HEK293 (cell line): ENCODE results near the gene HEATR5B.

Experiments
- CTCF ChIP-seq: fragments of 450-650 bp; formaldehyde crosslinking; IDR thresholded peaks from 2 replicates; pipeline ENCODE4 v1.5.1; 2016; ENCODE audit warnings: missing biosample characterization, missing genetic modification characterization
- GLI4 ChIP-seq: fragments of 450-650 bp; formaldehyde crosslinking; IDR thresholded peaks from 2 replicates; pipeline ENCODE4 v1.5.1; 2016; ENCODE audit warnings: missing biosample characterization, missing genetic modification characterization
- ZNF146 ChIP-seq: fragments of 450-650 bp; formaldehyde crosslinking; IDR thresholded peaks from 2 replicates; pipeline ENCODE4 v1.5.1; 2016; ENCODE audit warnings: missing biosample characterization, missing genetic modification characterization
- ZNF274 ChIP-seq, 2 experiments: fragments of 200-500 bp in 1 of 2; fragments of 450-650 bp in 1 of 2; sonication (Bioruptor generic) in 1 of 2; formaldehyde crosslinking in 1 of 2; IDR thresholded peaks; 2 replicates each; pipeline versions ENCODE4 v1.5.1 to v1.6.1; 2014 to 2016; ENCODE audit warnings: borderline replicate concordance in 1 of 2, inconsistent platforms in 1 of 2, low read length in 1 of 2, missing biosample characterization in 1 of 2, missing genetic modification characterization in 1 of 2
- ZNF629 ChIP-seq: fragments of 450-650 bp; formaldehyde crosslinking; IDR thresholded peaks from 2 replicates; pipeline ENCODE4 v1.5.1; 2017; ENCODE audit warnings: missing biosample characterization, missing genetic modification characterization
- TF ChIP-seq, protein P1 (sequence below): fragments of 450-650 bp; formaldehyde crosslinking; IDR thresholded peaks from 2 replicates; pipeline ENCODE4 v1.5.1; 2016; ENCODE audit warnings: missing biosample characterization, missing genetic modification characterization, low read depth
- TF ChIP-seq, protein P2 (sequence below): fragments of 450-650 bp; IDR thresholded peaks from 2 replicates; pipeline ENCODE4 v1.5.1; 2018; ENCODE audit warnings: missing biosample characterization, mild to moderate bottlenecking, missing genetic modification characterization
- TF ChIP-seq, protein P3 (sequence below): fragments of 450-650 bp; formaldehyde crosslinking; IDR thresholded peaks from 2 replicates; pipeline ENCODE4 v1.5.1; 2016; ENCODE audit warnings: missing biosample characterization, missing genetic modification characterization
- TF ChIP-seq, protein P4 (sequence below): fragments of 450-650 bp; formaldehyde crosslinking; IDR thresholded peaks from 2 replicates; pipeline ENCODE4 v1.5.1; 2016; ENCODE audit warnings: missing biosample characterization, missing genetic modification characterization

GRCh38 chr2:37102588-37102987, 18.4 kb upstream of the HEATR5B start:
- TF ChIP-seq GLI4 (tag by site-specific recombination) (no peak), CTCF (tag by site-specific recombination) (no peak), ZNF629 (tag by site-specific recombination) (no peak), ZNF146 (tag by site-specific recombination) (no peak), ZNF274 (IDR thresholded peaks at IDR 0.05; ENCODE audit: low read length) (no peak), ZNF274 (tag by site-specific recombination; IDR thresholded peaks at IDR 0.05; ENCODE audit: borderline replicate concordance) (no peak)
- TF ChIP-seq, protein P1, sequence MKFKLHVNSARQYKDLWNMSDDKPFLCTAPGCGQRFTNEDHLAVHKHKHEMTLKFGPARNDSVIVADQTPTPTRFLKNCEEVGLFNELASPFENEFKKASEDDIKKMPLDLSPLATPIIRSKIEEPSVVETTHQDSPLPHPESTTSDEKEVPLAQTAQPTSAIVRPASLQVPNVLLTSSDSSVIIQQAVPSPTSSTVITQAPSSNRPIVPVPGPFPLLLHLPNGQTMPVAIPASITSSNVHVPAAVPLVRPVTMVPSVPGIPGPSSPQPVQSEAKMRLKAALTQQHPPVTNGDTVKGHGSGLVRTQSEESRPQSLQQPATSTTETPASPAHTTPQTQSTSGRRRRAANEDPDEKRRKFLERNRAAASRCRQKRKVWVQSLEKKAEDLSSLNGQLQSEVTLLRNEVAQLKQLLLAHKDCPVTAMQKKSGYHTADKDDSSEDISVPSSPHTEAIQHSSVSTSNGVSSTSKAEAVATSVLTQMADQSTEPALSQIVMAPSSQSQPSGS (tag by site-specific recombination), result no peak
- TF ChIP-seq, protein P2, sequence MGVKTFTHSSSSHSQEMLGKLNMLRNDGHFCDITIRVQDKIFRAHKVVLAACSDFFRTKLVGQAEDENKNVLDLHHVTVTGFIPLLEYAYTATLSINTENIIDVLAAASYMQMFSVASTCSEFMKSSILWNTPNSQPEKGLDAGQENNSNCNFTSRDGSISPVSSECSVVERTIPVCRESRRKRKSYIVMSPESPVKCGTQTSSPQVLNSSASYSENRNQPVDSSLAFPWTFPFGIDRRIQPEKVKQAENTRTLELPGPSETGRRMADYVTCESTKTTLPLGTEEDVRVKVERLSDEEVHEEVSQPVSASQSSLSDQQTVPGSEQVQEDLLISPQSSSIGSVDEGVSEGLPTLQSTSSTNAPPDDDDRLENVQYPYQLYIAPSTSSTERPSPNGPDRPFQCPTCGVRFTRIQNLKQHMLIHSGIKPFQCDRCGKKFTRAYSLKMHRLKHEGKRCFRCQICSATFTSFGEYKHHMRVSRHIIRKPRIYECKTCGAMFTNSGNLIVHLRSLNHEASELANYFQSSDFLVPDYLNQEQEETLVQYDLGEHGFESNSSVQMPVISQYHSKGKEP (tag by site-specific recombination), result no peak
- TF ChIP-seq, protein P3, sequence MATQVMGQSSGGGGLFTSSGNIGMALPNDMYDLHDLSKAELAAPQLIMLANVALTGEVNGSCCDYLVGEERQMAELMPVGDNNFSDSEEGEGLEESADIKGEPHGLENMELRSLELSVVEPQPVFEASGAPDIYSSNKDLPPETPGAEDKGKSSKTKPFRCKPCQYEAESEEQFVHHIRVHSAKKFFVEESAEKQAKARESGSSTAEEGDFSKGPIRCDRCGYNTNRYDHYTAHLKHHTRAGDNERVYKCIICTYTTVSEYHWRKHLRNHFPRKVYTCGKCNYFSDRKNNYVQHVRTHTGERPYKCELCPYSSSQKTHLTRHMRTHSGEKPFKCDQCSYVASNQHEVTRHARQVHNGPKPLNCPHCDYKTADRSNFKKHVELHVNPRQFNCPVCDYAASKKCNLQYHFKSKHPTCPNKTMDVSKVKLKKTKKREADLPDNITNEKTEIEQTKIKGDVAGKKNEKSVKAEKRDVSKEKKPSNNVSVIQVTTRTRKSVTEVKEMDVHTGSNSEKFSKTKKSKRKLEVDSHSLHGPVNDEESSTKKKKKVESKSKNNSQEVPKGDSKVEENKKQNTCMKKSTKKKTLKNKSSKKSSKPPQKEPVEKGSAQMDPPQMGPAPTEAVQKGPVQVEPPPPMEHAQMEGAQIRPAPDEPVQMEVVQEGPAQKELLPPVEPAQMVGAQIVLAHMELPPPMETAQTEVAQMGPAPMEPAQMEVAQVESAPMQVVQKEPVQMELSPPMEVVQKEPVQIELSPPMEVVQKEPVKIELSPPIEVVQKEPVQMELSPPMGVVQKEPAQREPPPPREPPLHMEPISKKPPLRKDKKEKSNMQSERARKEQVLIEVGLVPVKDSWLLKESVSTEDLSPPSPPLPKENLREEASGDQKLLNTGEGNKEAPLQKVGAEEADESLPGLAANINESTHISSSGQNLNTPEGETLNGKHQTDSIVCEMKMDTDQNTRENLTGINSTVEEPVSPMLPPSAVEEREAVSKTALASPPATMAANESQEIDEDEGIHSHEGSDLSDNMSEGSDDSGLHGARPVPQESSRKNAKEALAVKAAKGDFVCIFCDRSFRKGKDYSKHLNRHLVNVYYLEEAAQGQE (tag by site-specific recombination), result no peak
- TF ChIP-seq, protein P4, sequence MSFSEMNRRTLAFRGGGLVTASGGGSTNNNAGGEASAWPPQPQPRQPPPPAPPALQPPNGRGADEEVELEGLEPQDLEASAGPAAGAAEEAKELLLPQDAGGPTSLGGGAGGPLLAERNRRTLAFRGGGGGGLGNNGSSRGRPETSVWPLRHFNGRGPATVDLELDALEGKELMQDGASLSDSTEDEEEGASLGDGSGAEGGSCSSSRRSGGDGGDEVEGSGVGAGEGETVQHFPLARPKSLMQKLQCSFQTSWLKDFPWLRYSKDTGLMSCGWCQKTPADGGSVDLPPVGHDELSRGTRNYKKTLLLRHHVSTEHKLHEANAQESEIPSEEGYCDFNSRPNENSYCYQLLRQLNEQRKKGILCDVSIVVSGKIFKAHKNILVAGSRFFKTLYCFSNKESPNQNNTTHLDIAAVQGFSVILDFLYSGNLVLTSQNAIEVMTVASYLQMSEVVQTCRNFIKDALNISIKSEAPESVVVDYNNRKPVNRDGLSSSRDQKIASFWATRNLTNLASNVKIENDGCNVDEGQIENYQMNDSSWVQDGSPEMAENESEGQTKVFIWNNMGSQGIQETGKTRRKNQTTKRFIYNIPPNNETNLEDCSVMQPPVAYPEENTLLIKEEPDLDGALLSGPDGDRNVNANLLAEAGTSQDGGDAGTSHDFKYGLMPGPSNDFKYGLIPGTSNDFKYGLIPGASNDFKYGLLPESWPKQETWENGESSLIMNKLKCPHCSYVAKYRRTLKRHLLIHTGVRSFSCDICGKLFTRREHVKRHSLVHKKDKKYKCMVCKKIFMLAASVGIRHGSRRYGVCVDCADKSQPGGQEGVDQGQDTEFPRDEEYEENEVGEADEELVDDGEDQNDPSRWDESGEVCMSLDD (tag by site-specific recombination), result no peak
